Measurements from ENCODE around the gene DNAJB11. TPM values are rescaled to one million over a fixed set of nuclear protein-coding genes. Genes with fewer than 3 reads are reported as not detected.

DNAJB11 gene
- 32.3 TPM for total RNA-seq

DNA sequence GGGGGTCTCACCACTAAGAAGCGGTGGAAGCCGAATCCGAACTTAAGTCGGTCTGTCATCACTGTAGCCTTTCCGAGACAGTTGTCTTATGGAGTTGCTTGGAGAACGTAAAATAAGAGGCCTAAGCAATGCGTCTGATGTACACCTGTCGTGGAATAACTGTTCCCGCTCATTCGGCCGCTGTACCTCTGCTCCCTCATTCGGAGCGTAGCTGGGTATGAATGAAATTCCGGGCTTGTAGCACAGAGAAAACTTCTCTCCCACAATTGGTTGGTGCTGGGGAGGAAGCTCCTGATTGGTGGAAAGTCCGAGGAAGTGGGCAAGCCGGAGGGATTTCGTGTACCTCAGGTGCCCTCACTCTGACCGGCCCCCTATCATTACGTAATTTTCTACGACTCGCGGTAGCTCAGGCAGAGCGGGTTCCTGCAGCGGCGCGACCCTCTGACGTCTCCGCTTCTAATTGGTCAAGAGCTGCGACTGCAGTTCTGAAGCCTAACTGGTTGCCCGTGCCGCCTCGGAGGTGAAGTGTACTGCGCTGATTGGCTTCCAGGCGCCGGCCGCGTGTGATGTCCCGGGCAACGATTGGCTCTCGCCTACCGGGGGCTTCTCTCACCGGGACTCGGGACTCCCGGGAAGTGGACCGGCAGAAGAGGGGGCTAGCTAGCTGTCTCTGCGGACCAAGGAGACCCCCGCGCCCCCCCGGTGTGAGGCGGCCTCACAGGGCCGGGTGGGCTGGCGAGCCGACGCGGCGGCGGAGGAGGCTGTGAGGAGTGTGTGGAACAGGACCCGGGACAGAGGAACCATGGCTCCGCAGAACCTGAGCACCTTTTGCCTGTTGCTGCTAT lies at the start of gene DNAJB11:
Gene DNAJB11 (plus strand): TSS at position 625 of the 845 bp plus-strand sequence. CDS start 178 bp downstream, at position 803.

GRCh38 chr3:186544281-186544680 lies 26.2 kb upstream of the DNAJB11 start, which contains the start of gene CRYGS:
Gene CRYGS (minus strand): TSS chr3:186544380. CDS start chr3:186544326, 54 bp downstream.

DNA sequence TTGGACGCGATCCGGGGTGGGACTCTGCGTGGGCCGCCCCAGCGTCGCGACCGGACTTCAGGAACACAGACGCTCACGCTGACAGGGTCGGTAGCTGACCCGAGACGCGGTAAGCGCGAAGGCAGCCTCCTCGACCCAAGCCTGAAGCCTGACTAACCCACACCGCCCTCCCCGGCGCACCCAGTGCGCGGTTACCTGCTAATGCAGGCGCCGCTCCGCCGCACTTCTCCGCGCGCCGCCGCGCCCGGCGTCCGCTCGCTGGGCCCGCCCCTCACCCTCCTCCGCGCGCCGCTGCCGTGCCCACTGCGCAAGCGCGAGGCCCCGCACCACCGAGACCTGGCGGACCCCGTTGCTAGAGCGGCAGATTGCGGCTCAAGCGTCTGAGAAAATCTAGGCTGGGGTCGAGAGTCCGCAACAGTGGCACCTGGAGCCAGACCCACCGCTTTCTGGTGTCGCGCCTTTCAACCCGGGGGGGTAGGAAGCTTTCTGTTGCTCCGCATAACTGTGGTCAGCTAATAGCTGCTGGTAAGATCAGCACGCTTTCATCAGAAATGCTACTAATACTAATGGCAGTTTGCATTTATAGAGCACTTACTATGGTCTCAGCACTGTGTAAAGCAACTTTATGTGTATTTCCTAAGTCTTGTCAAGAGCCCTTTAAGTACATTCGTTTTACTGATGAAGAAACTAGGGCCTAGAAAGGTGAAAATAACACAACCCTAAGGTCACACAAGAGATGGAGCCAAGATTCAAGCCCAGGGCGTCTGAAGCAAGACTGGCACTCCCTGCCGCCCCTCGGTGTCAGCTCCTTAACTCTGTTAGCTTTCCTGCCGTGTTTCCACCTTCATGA lies 3.2 kb upstream of the DNAJB11 start, which contains the start of gene TBCCD1:
Gene TBCCD1 (minus strand): TSS at position 268 of the 850 bp plus-strand sequence. CDS start 3,010 bp downstream, outside the sequence.

DNA sequence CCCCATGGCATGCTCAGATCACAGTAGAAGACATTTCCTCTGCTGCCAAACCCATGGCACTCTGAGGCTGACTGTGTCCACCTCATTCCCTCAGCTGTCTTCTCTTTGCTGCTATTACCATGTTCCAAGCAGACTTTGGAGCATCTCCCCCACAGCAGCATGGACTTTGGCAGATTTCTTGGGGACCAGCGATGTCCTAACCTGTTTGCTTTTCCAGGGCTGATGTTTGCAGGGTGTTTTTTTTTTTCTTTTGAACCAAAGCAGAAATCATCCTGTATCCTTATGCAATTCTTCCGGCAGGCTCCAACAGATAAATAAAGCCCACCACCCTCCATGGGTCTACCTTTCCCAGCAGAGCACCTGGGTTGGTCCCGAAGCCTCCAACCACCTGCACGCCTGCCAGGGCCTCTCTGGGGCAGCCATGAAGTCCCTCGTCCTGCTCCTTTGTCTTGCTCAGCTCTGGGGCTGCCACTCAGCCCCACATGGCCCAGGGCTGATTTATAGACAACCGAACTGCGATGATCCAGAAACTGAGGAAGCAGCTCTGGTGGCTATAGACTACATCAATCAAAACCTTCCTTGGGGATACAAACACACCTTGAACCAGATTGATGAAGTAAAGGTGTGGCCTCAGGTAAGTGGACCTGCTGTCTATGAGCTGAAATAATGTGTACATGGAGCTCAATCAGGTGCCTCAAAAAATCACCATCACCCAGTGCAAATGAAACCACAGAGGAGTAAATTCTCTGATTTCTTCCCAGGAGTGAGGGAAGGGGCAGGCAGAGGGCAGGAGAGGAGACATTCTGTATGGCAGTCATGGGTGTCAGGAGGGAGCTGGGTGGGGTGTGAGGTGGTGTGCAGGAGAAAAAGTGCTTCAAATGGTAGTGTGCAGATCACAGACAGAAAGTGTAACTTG lies 42.5 kb downstream of the DNAJB11 start, which contains the start of gene AHSG:
Gene AHSG (plus strand): TSS at position 340 of the 916 bp plus-strand sequence. CDS start 82 bp downstream, at position 422.

Small RNA genes lying within 50 kb of the gene (small RNA-seq; reads per million reads assigned to genes)
- gene RF00017 (ENCODE audit: low replicate concordance) = not detected

Other genes with a start within 250 kb of the DNAJB11 start
- 2.3 TPM for gene DGKG, start 208.5 kb upstream of the DNAJB11 start, total RNA-seq
- gene CRYGS, start 26.3 kb upstream of the DNAJB11 start, total RNA-seq = 2.9 TPM
- gene TBCCD1, start 3.4 kb upstream of the DNAJB11 start, total RNA-seq = 17.9 TPM
- gene AHSG, start 42.3 kb downstream of the DNAJB11 start, total RNA-seq = 1.3 TPM
- gene FETUB, start 69.7 kb downstream of the DNAJB11 start, total RNA-seq = not detected
- gene HRG, start 95.3 kb downstream of the DNAJB11 start, total RNA-seq = 0.88 TPM
- 116 TPM for gene KNG1, start 146.6 kb downstream of the DNAJB11 start, total RNA-seq
- gene EIF4A2, start 212.9 kb downstream of the DNAJB11 start, total RNA-seq = 609 TPM
- gene RFC4, start 235.8 kb downstream of the DNAJB11 start, total RNA-seq = 19.0 TPM